Testis (tissue), 3 donors: Measurements from ENCODE around the gene EHMT1. TPM values are rescaled to one million over a fixed set of nuclear protein-coding genes. Genes with fewer than 3 reads are reported as not detected.
"Not testable (repeated sequence)": the region's sequence is repeated elsewhere in the genome, so short reads cannot be mapped to it uniquely, and the experiment has no call there.

ENCODE experiments used
- DNase-seq: peaks from one replicate; pipeline ENCODE4 v3.0.0-alpha.2; 2019
- H3K27ac ChIP-seq, 2 donors: fragments of 200-600 bp; sonication (generic); one replicate each; pipeline ENCODE4 v1.5.1; 2019
- H3K27me3 ChIP-seq: fragments of 200-600 bp; sonication (generic); one replicate; pipeline ENCODE4 v1.5.1; 2019
- H3K36me3 ChIP-seq: fragments of 200-600 bp; sonication (generic); one replicate; pipeline ENCODE4 v1.5.1; 2017; ENCODE audit warnings: low read depth; ENCODE audit errors: missing control alignments
- H3K4me1 ChIP-seq: fragments of 200-600 bp; sonication (generic); one replicate; pipeline ENCODE4 v1.5.1; 2019
- H3K4me3 ChIP-seq, 2 donors: fragments of 200-600 bp; sonication (generic); one replicate each; pipeline ENCODE4 v1.5.1; 2017 to 2019
- H3K9me3 ChIP-seq: fragments of 200-600 bp; sonication (generic); one replicate; pipeline ENCODE4 v1.5.1; 2017
- CTCF ChIP-seq, 3 experiments: fragments of 450-650 bp in 2 of 3; fragments of 200-600 bp in 1 of 3; sonication (generic) in 1 of 3; IDR thresholded peaks; one replicate each; pipeline ENCODE4 v1.5.1; 2016 to 2019; ENCODE audit warnings: antibody characterized with exemption in 3 of 3, mild to moderate bottlenecking in 2 of 3, moderate library complexity in 1 of 3
- POLR2A ChIP-seq: fragments of 450-650 bp; IDR thresholded peaks from one replicate; pipeline ENCODE4 v1.6.1; 2017; ENCODE audit warnings: antibody characterized with exemption, mild to moderate bottlenecking, moderate library complexity
- WGBS, 2 donors: methylation state at CpG; one replicate each; pipeline ENCODE4 v1.1.5; 2018; 5-methylcytosine and 5-hydroxymethylcytosine counted together
- intact Hi-C: fragments of 100-400 bp; cut with DNase I; formaldehyde crosslinking; loops from one replicate; pipeline ENCODE4 v1.15.1; 2023; ENCODE audit warnings: low total_unique reads
- polyA plus RNA-seq: library from polyadenylated mRNA; stranded (reverse); fragments of 350-450 nt; fragmentation: Illumina TruSeq; extraction: RNeasy Lipid Tissue Mini Kit (QIAGEN cat#74804); gene quantifications from one replicate; pipeline ENCODE4 v1.2.3, GENCODE V29; 2014; ENCODE audit warnings: low read depth, low replicate concordance; ENCODE audit not compliant: insufficient read depth
- total RNA-seq, 2 donors: library from RNA; depleted of rRNA; stranded (reverse); fragments of >200 nt; gene quantifications; one replicate each; pipeline ENCODE4 v1.2.3, GENCODE V29; 2016

The EHMT1 gene
- total and polyA plus RNA-seq, 3 donors from 2014 or later: 116 to 207 (median 193) TPM

- intact Hi-C loops: no loop called here
- no peaks in the 10 kb centered on the region for H3K36me3 ChIP-seq
- no peak overlapping the region for H3K4me3 ChIP-seq
- TF ChIP-seq CTCF (IDR thresholded peaks at IDR 0.05) (no peak), POLR2A (no peak)
- no peak overlapping the region for H3K27ac ChIP-seq
- no peak for DNase-seq
- H3K27me3 ChIP-seq: no peaks in the 10 kb centered on the region
- no peaks in the 10 kb centered on the region for H3K9me3 ChIP-seq
- 94 to 98% methylated on average over 8 to 22 of the region's 24 CpGs for WGBS, 2 donors
- no peaks in the 10 kb centered on the region for H3K4me1 ChIP-seq
These were observed 156.1 kb downstream of the EHMT1 start for GRCh38 chr9:137774775-137775386.

- Histone ChIP-seq H3K27me3 (no peaks in the 10 kb centered on the region), H3K9me3 (no peaks in the 10 kb centered on the region), H3K27ac (no peak overlapping the region), H3K4me1 (no peaks in the 10 kb centered on the region), H3K36me3 (no peaks in the 10 kb centered on the region), H3K4me3 (no peak overlapping the region)
- intact Hi-C loops: no loop called here
- TF ChIP-seq POLR2A (no peak), CTCF (IDR thresholded peaks at IDR 0.05) (no peak)
- no peak for DNase-seq
- WGBS, 2 donors: 89 to 95% methylated on average over 22 of the region's 22 CpGs
These were observed 157.6 kb downstream of the EHMT1 start for GRCh38 chr9:137776306-137776995.

GRCh38 chr9:137777761-137778160 lies 159.0 kb downstream of the EHMT1 start:
- H3K4me1 ChIP-seq: no peaks in the 10 kb centered on the region
- H3K4me3 ChIP-seq: no peak overlapping the region
- WGBS, 2 donors: 90 to 92% methylated on average over 20 of the region's 20 CpGs
- no peaks in the 10 kb centered on the region for H3K9me3 ChIP-seq
- H3K27me3 ChIP-seq: no peaks in the 10 kb centered on the region
- no peak for DNase-seq
- TF ChIP-seq POLR2A (no peak), CTCF (IDR thresholded peaks at IDR 0.05) (no peak)
- intact Hi-C loops: no loop called here
- H3K27ac ChIP-seq: no peak overlapping the region
- H3K36me3 ChIP-seq: no peaks in the 10 kb centered on the region

- no peaks in the 10 kb centered on the region for H3K27me3 ChIP-seq
- H3K27ac ChIP-seq: no peak overlapping the region
- H3K9me3 ChIP-seq: no peaks in the 10 kb centered on the region
- no peak for DNase-seq
- H3K36me3 ChIP-seq: no peaks in the 10 kb centered on the region
- H3K4me3 ChIP-seq: no peak overlapping the region
- 92 to 95% methylated on average over 10 to 11 of the region's 11 CpGs for WGBS, 2 donors
- intact Hi-C loops: no loop called here
- H3K4me1 ChIP-seq: no peaks in the 10 kb centered on the region
- TF ChIP-seq CTCF (IDR thresholded peaks at IDR 0.05) (no peak), POLR2A (no peak)
These were observed 159.5 kb downstream of the EHMT1 start for GRCh38 chr9:137778336-137778735.

- WGBS, 2 donors: 91 to 92% methylated on average over 10 of the region's 10 CpGs
- Histone ChIP-seq H3K27me3 (no peaks in the 10 kb centered on the region), H3K4me3 (no peak overlapping the region), H3K27ac (no peak overlapping the region), H3K4me1 (no peaks in the 10 kb centered on the region), H3K9me3 (no peaks in the 10 kb centered on the region), H3K36me3 (no peaks in the 10 kb centered on the region)
- TF ChIP-seq POLR2A (no peak), CTCF (IDR thresholded peaks at IDR 0.05) (no peak)
- no peak for DNase-seq
- intact Hi-C loops: no loop called here
These were observed 160.1 kb downstream of the EHMT1 start for GRCh38 chr9:137778914-137779313.

GRCh38 chr9:137780031-137780430 lies 161.2 kb downstream of the EHMT1 start:
- intact Hi-C loops, DNase-seq, H3K27ac ChIP-seq, H3K4me1 ChIP-seq, H3K27me3 ChIP-seq, H3K9me3 ChIP-seq, H3K36me3 ChIP-seq, H3K4me3 ChIP-seq: not testable (repeated sequence)
- 93 to 96% methylated on average over 19 of the region's 19 CpGs for WGBS, 2 donors
